ENCODE results near the gene LYAR. TPM values are rescaled to one million over a fixed set of nuclear protein-coding genes. Genes with fewer than 3 reads are reported as not detected.
A peak's percentile ranks its signal among the peaks of the same experiment; 100 is the strongest.
"Not testable (repeated sequence)": the region's sequence is repeated elsewhere in the genome, so short reads cannot be mapped to it uniquely, and the experiment has no call there.

LYAR gene
- polyA plus RNA-seq, 4 donors: 4.5 to 19.7 (median 11.1) TPM

GRCh38 chr4:4269856-4270255 is 20.1 kb downstream of the LYAR start:
- H3K36me3 ChIP-seq (ENCODE audit: control insufficient read depth in 3 of 3, insufficient read depth in 2 of 3, low read depth in 1 of 3, low read length in 3 of 3): peaks cover 6 to 37% (median 10%) of the 10 kb centered on the region in 3 donors
- no peak overlapping the region for H3K4me3 ChIP-seq (ENCODE audit: low read depth in 1 of 3, low read length in 3 of 3)
- no peak for FAIRE-seq
- no peaks in the 10 kb centered on the region for H3K27me3 ChIP-seq (ENCODE audit: control insufficient read depth in 3 of 3, insufficient read depth in 3 of 3, low read length in 3 of 3)
- H3K27ac ChIP-seq (ENCODE audit: low read depth in 1 of 3, low read length in 2 of 3): peak overlapping the region in 2 of 3 donors; percentile 35 to 88
- 80 to 92% (median 81%) methylated on average over 4 of the region's 4 CpGs for WGBS, 3 donors
- H3K9me3 ChIP-seq (ENCODE audit: control insufficient read depth in 2 of 2, insufficient read depth in 1 of 2, low read depth in 1 of 2, low read length in 1 of 2): no peaks in the 10 kb centered on the region
- H3K4me1 ChIP-seq (ENCODE audit: control insufficient read depth in 3 of 3, insufficient read depth in 2 of 3, low read depth in 1 of 3, low read length in 2 of 3): no peaks in the 10 kb centered on the region
- no peak for DNase-seq

- Histone ChIP-seq H3K27ac (ENCODE audit: low read depth in 1 of 3, low read length in 2 of 3) (peak overlapping the region in 2 of 3 donors; percentile 67 to 83), H3K9me3 (ENCODE audit: control insufficient read depth in 2 of 2, insufficient read depth in 1 of 2, low read depth in 1 of 2, low read length in 1 of 2) (no peaks in the 10 kb centered on the region), H3K36me3 (ENCODE audit: control insufficient read depth in 3 of 3, insufficient read depth in 2 of 3, low read depth in 1 of 3, low read length in 3 of 3) (peaks cover 6 to 34% (median 7%) of the 10 kb centered on the region in 3 donors), H3K4me3 (ENCODE audit: low read depth in 1 of 3, low read length in 3 of 3) (no peak overlapping the region), H3K4me1 (ENCODE audit: control insufficient read depth in 3 of 3, insufficient read depth in 2 of 3, low read depth in 1 of 3, low read length in 2 of 3) (no peaks in the 10 kb centered on the region), H3K27me3 (ENCODE audit: control insufficient read depth in 3 of 3, insufficient read depth in 3 of 3, low read length in 3 of 3) (no peaks in the 10 kb centered on the region)
- WGBS, 3 donors: 83 to 90% (median 84%) methylated on average over 11 of the region's 11 CpGs
- no peak for FAIRE-seq
- peak in 1 of 2 donors; percentile 31 for DNase-seq
Observed at GRCh38 chr4:4269331-4269731, 20.6 kb downstream of the LYAR start.

GRCh38 chr4:4268776-4269175 is 21.2 kb downstream of the LYAR start:
- H3K27ac ChIP-seq (ENCODE audit: low read depth in 1 of 3, low read length in 2 of 3): peak overlapping the region in 2 of 3 donors; percentile 67 to 83
- H3K27me3 ChIP-seq (ENCODE audit: control insufficient read depth in 3 of 3, insufficient read depth in 3 of 3, low read length in 3 of 3): no peaks in the 10 kb centered on the region
- H3K9me3 ChIP-seq (ENCODE audit: control insufficient read depth in 2 of 2, insufficient read depth in 1 of 2, low read depth in 1 of 2, low read length in 1 of 2): no peaks in the 10 kb centered on the region
- no peak for DNase-seq
- H3K4me3 ChIP-seq (ENCODE audit: low read depth in 1 of 3, low read length in 3 of 3): no peak overlapping the region
- 76 to 95% (median 86%) methylated on average over 1 of the region's 1 CpG for WGBS, 3 donors
- FAIRE-seq: no peak
- H3K36me3 ChIP-seq (ENCODE audit: control insufficient read depth in 3 of 3, insufficient read depth in 2 of 3, low read depth in 1 of 3, low read length in 3 of 3): peaks cover 3 to 29% (median 7%) of the 10 kb centered on the region in 3 donors
- H3K4me1 ChIP-seq (ENCODE audit: control insufficient read depth in 3 of 3, insufficient read depth in 2 of 3, low read depth in 1 of 3, low read length in 2 of 3): no peaks in the 10 kb centered on the region

- H3K27me3 ChIP-seq (ENCODE audit: control insufficient read depth in 3 of 3, insufficient read depth in 3 of 3, low read length in 3 of 3): no peaks in the 10 kb centered on the region
- H3K27ac ChIP-seq (ENCODE audit: low read depth in 1 of 3, low read length in 2 of 3): no peak overlapping the region
- H3K36me3 ChIP-seq (ENCODE audit: control insufficient read depth in 3 of 3, insufficient read depth in 2 of 3, low read depth in 1 of 3, low read length in 3 of 3): peaks cover 3 to 22% (median 6%) of the 10 kb centered on the region in 3 donors
- 86 to 92% (median 88%) methylated on average over 5 of the region's 5 CpGs for WGBS, 3 donors
- no peaks in the 10 kb centered on the region for H3K4me1 ChIP-seq (ENCODE audit: control insufficient read depth in 3 of 3, insufficient read depth in 2 of 3, low read depth in 1 of 3, low read length in 2 of 3)
- H3K9me3 ChIP-seq (ENCODE audit: control insufficient read depth in 2 of 2, insufficient read depth in 1 of 2, low read depth in 1 of 2, low read length in 1 of 2): no peaks in the 10 kb centered on the region
- H3K4me3 ChIP-seq (ENCODE audit: low read depth in 1 of 3, low read length in 3 of 3): no peak overlapping the region
- no peak for DNase-seq
- no peak for FAIRE-seq
Observed at GRCh38 chr4:4267981-4268380, 22.0 kb downstream of the LYAR start.

- H3K4me1 ChIP-seq (ENCODE audit: control insufficient read depth in 3 of 3, insufficient read depth in 2 of 3, low read depth in 1 of 3, low read length in 2 of 3): no peaks in the 10 kb centered on the region
- no peak overlapping the region for H3K27ac ChIP-seq (ENCODE audit: low read depth in 1 of 3, low read length in 2 of 3)
- 68 to 72% (median 68%) methylated on average over 6 of the region's 6 CpGs for WGBS, 3 donors
- no peaks in the 10 kb centered on the region for H3K27me3 ChIP-seq (ENCODE audit: control insufficient read depth in 3 of 3, insufficient read depth in 3 of 3, low read length in 3 of 3)
- FAIRE-seq (no peak), DNase-seq (peak in 1 of 2 donors; percentile 16)
- no peak overlapping the region for H3K4me3 ChIP-seq (ENCODE audit: low read depth in 1 of 3, low read length in 3 of 3)
- H3K9me3 ChIP-seq (ENCODE audit: control insufficient read depth in 2 of 2, insufficient read depth in 1 of 2, low read depth in 1 of 2, low read length in 1 of 2): no peaks in the 10 kb centered on the region
- no peaks in the 10 kb centered on the region for H3K36me3 ChIP-seq (ENCODE audit: control insufficient read depth in 3 of 3, insufficient read depth in 2 of 3, low read depth in 1 of 3, low read length in 3 of 3)
Observed at GRCh38 chr4:4260185-4260751, 29.7 kb downstream of the LYAR start.

- Histone ChIP-seq H3K4me3 (ENCODE audit: low read depth in 1 of 3, low read length in 3 of 3) (no peak overlapping the region), H3K27me3 (ENCODE audit: control insufficient read depth in 3 of 3, insufficient read depth in 3 of 3, low read length in 3 of 3) (no peaks in the 10 kb centered on the region), H3K27ac (ENCODE audit: low read depth in 1 of 3, low read length in 2 of 3) (peak overlapping the region in 1 of 3 donors; percentile 3), H3K9me3 (ENCODE audit: control insufficient read depth in 2 of 2, insufficient read depth in 1 of 2, low read depth in 1 of 2, low read length in 1 of 2) (no peaks in the 10 kb centered on the region), H3K4me1 (ENCODE audit: control insufficient read depth in 3 of 3, insufficient read depth in 2 of 3, low read depth in 1 of 3, low read length in 2 of 3) (no peaks in the 10 kb centered on the region), H3K36me3 (ENCODE audit: control insufficient read depth in 3 of 3, insufficient read depth in 2 of 3, low read depth in 1 of 3, low read length in 3 of 3) (no peaks in the 10 kb centered on the region)
- FAIRE-seq: no peak
- 12 to 37% (median 24%) methylated on average over 9 of the region's 9 CpGs for WGBS, 3 donors
- DNase-seq: peak in 1 of 2 donors; percentile 11
Observed at GRCh38 chr4:4259484-4260100, 30.4 kb downstream of the LYAR start.

- DNase-seq; FAIRE-seq; H3K27ac ChIP-seq (ENCODE audit: low read depth in 1 of 3, low read length in 2 of 3); H3K36me3 ChIP-seq (ENCODE audit: control insufficient read depth in 3 of 3, insufficient read depth in 2 of 3, low read depth in 1 of 3, low read length in 3 of 3); H3K4me1 ChIP-seq (ENCODE audit: control insufficient read depth in 3 of 3, insufficient read depth in 2 of 3, low read depth in 1 of 3, low read length in 2 of 3); H3K27me3 ChIP-seq (ENCODE audit: control insufficient read depth in 3 of 3, insufficient read depth in 3 of 3, low read length in 3 of 3); H3K4me3 ChIP-seq (ENCODE audit: low read depth in 1 of 3, low read length in 3 of 3); H3K9me3 ChIP-seq (ENCODE audit: control insufficient read depth in 2 of 2, insufficient read depth in 1 of 2, low read depth in 1 of 2, low read length in 1 of 2): not testable (repeated sequence)
- WGBS, 3 donors: 78 to 93% (median 90%) methylated on average over 3 of the region's 3 CpGs
Observed at GRCh38 chr4:4257705-4258104, 32.2 kb downstream of the LYAR start.

- WGBS, 3 donors: 74 to 80% (median 76%) methylated on average over 10 of the region's 10 CpGs
- Histone ChIP-seq H3K27ac (ENCODE audit: low read depth in 1 of 3, low read length in 2 of 3) (no peak overlapping the region), H3K9me3 (ENCODE audit: control insufficient read depth in 2 of 2, insufficient read depth in 1 of 2, low read depth in 1 of 2, low read length in 1 of 2) (no peaks in the 10 kb centered on the region), H3K4me1 (ENCODE audit: control insufficient read depth in 3 of 3, insufficient read depth in 2 of 3, low read depth in 1 of 3, low read length in 2 of 3) (no peaks in the 10 kb centered on the region), H3K36me3 (ENCODE audit: control insufficient read depth in 3 of 3, insufficient read depth in 2 of 3, low read depth in 1 of 3, low read length in 3 of 3) (no peaks in the 10 kb centered on the region), H3K4me3 (ENCODE audit: low read depth in 1 of 3, low read length in 3 of 3) (no peak overlapping the region), H3K27me3 (ENCODE audit: control insufficient read depth in 3 of 3, insufficient read depth in 3 of 3, low read length in 3 of 3) (no peaks in the 10 kb centered on the region)
- DNase-seq (no peak), FAIRE-seq (no peak)
Observed at GRCh38 chr4:4256799-4257198, 33.2 kb downstream of the LYAR start.

- no peak for DNase-seq
- Histone ChIP-seq H3K27ac (ENCODE audit: low read depth in 1 of 3, low read length in 2 of 3) (no peak overlapping the region), H3K36me3 (ENCODE audit: control insufficient read depth in 3 of 3, insufficient read depth in 2 of 3, low read depth in 1 of 3, low read length in 3 of 3) (no peaks in the 10 kb centered on the region), H3K9me3 (ENCODE audit: control insufficient read depth in 2 of 2, insufficient read depth in 1 of 2, low read depth in 1 of 2, low read length in 1 of 2) (no peaks in the 10 kb centered on the region), H3K27me3 (ENCODE audit: control insufficient read depth in 3 of 3, insufficient read depth in 3 of 3, low read length in 3 of 3) (no peaks in the 10 kb centered on the region), H3K4me3 (ENCODE audit: low read depth in 1 of 3, low read length in 3 of 3) (no peak overlapping the region), H3K4me1 (ENCODE audit: control insufficient read depth in 3 of 3, insufficient read depth in 2 of 3, low read depth in 1 of 3, low read length in 2 of 3) (no peaks in the 10 kb centered on the region)
- 49 to 69% (median 58%) methylated on average over 6 of the region's 6 CpGs for whole genome bisulfite sequencing, 3 donors
- no peak for FAIRE-seq
Observed at GRCh38 chr4:4254666-4255065, 35.3 kb downstream of the LYAR start.

Measured in small intestine (tissue), 7 donors.